NK-92 treated with Interleukin-12 subunit alpha and Interleukin-12 subunit beta, amount 100 ng/mL, for 24 hours (cell line): ENCODE data around the gene TBXAS1.

Source experiments
- DNase-seq: peaks from one replicate; lab custom pipeline; 2025; lab: John Stamatoyannopoulos, UW

The TBXAS1 gene

DNA sequence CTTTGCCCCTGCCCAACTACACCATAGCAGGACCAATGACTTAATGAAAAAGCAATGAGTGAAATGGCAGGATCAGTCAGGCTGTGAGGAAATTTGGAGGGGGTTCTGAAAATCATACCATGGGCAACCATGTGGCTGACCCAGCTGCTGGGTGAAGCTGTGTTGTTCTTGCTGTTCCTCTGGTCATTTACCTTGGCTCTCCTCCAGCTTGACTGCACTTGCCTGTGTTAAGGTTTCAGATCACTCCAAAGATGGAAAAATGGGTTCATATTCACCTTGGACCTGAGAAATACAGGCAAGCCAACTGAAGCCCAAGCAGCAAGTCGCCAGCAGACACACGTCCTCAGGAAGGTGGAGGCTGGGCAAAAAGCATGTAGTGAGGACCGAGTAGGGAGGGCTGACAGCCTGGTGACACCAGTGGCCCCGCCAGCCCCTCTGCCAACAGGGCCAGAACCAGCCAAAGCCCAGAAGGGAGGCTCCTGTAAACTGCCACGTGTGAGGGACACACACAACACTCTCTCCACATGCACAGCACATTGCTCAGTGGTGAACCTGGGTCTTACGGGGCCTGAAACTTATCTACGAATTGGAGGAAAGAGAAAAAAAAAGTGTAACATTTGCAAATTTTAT is 193.6 kb downstream of the TBXAS1 start:
- no peak for DNase-seq

DNA sequence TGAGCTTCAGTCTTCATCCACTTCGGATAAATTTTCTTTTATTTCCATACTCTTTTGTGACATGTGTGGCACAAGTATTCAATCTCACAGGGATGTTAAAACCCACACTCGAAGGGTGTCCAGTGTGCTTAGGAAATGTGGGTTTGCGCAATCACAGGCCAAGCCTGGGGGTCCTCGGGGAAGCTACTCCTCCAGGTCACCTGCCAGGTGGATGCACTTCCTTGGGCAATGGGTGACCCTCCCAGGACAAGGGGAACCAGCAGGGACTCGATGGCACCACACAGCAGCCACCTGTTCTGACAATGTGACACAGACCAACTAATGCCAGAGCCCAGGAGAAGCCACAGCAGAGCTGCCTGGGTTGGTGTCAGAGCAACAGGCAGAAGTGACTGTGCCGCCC is 194.7 kb downstream of the TBXAS1 start:
- no peak for DNase-seq

DNA sequence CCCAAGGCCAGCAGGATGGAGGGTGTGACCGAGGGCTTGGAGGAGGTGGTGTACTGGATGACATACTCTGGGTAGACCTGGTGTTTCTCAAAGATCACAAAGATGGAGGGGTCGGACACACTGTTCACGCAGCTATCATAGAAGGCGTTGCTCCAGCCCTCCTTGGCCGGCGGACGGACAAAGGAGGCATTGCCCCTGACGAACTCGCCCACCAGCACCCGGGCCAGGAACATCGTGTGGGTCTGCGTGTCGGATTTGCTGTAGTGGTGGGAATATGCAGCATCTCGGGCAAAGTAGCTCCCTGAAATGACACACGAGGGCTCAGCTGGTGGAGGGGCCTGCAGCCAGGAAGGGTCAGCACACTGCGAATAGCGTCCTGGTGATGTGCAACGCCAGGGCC is 195.5 kb downstream of the TBXAS1 start:
- DNase-seq, result no peak

DNA sequence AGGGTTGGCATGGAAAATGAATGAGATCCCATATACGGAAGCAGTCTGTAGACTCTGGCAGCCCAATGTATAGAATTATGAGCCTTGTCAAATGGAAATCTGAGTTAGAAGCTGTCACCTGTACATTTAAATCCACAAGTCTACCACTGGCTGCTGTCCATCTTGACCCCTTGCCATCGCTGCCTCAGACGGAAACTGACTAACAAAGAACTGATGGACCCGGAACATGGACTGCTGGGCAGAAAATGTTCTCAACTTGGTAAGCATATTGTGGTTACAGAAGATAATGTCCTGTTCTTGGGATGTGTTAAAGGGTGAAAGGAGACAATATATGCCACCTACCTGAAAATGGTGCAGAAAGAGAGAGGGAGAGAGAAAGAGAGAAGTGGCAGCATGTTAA is 196.2 kb downstream of the TBXAS1 start:
- DNase-seq, result no peak

DNA sequence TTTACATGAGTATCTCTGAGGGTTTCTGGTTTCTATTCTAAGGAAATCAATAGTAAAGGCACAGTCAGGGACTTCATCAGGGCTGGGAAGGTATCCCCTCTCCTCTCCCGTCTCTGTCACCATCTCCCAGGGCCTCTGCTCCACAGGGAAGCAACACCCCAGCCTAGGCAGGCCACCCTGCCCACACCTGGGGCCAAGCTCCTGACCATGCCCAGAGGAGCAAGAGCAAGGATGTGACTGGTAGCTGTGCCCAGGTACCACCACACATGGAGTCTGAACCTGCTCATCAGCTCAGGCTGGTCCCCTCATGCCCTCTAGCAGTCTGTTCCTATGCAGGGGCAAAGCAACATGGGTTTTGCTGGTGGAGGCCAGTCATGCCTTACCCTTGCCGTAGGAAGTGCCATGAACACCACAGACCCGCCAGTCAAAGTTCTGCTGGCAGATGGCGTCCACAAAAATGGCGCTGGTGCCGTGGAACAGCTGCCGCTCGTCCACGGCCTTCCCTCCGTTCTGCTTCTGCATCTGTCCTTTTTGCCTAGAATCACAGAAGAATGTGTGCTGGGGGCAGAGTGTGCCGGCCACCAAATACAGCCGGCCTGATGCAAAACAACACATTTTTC is 196.9 kb downstream of the TBXAS1 start:
- DNase-seq, result no peak

DNA sequence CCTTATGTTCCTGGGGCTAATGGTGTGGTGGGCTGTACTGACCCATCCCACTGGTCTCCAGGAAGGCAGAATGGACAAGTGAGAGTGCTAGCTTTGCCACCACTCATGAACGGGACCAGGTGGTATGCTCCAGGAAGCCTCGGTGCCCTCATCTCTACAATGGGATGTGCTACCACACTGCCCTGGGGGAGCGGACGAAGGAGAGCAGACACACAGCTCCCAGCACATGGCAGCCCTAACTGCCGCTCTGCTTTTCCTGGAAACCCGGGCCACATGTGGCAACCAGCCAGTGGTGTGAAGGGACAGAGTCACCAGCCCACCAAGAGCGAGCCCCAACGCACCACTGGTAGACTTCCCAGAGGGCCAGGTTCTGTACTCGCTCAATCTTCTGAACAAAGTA is 197.9 kb downstream of the TBXAS1 start:
- no peak for DNase-seq

DNA sequence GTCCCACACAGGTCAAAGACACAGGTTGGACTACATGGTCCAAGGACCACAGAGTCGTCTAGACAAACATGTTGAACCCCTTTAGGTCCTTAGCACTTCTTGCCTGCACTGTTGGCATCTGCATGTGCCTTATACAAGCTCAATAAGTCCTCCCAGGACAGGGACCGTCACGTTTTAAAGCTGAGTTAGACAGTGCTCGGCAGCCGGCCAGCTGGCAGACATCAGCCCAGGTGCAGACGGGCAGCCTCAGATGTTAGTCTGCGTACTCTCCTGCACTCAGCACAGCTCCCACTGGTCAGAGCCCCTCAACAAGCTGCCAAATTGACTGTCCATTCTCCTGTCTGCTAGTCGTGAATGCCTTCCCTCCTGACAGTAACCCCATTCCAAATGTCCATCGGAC is 198.8 kb downstream of the TBXAS1 start:
- no peak for DNase-seq

DNA sequence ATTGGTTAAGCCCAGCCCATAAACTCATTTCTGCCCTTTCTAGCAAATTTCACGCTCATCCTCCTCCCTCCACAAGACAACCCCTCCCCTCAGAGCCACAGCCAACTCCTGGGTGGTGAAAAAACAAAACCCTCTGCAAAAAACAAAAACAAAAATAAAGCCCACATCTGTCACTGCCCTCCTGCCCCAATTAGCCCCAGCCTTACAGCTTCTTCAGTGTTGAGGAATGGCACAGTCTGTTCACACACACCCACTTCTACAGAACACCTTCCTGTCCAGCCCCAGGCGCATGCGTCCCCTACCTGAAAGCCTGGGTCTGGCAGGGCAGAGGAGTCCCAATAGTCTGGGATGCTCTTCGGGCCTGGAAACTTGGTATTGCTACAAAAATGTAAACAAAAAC is 199.2 kb downstream of the TBXAS1 start:
- DNase-seq, result no peak

DNA sequence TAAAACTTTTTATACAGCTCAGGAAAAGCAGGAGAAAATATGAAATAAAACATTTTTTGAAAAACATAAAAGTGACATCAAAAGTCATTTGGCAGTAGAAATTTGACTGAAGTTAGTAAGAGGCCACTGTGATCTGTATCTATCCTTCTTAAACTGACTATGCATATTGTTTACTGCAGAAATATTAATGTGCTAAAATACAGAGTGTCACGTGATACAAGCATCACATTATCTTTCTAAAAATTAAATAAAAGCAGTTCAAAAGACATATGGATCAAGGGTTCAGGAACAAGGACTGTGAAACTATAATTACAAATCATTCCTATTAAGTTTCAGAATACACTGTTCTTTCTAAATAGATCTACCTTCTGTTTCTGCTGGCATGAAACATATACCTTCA is 200.0 kb downstream of the TBXAS1 start:
- DNase-seq, result no peak

DNA sequence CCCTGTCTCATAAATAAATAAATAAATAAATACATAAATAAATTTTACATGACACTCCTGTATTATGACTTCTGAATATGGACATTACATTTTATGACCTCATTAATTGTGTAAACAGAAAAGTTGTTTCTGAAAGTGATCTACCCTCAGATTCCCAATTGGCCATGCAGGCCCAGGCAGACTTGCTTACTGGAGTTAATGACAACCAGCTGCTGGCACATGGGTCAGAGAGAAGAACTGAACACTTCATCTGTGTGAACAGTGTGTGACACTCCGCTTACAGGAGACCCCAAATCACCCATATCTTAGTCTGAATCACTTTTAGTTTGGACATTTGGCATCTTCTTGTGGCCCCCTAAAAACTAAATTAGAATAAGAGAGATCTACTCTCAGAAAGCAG is 202.3 kb downstream of the TBXAS1 start:
- no peak for DNase-seq

DNA sequence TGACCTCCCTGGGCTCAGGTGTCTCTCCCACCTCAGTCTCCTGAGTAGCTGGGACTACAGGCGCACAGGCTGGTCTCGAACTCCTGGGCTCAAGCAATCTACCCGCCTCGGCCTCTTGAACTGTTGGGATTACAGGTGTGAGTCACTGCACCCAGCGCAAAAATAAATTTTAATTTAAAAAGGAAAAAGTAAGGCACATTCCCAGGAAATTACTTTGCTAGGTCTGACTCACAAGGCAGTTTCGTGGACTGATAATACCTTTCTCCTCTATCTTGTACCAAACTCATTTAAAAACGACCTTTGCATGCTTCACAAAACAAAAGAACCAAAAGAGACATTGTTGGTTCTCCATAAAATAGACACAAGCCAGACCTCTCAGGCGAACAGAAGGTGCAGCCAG is 204.0 kb downstream of the TBXAS1 start:
- DNase-seq, result no peak

DNA sequence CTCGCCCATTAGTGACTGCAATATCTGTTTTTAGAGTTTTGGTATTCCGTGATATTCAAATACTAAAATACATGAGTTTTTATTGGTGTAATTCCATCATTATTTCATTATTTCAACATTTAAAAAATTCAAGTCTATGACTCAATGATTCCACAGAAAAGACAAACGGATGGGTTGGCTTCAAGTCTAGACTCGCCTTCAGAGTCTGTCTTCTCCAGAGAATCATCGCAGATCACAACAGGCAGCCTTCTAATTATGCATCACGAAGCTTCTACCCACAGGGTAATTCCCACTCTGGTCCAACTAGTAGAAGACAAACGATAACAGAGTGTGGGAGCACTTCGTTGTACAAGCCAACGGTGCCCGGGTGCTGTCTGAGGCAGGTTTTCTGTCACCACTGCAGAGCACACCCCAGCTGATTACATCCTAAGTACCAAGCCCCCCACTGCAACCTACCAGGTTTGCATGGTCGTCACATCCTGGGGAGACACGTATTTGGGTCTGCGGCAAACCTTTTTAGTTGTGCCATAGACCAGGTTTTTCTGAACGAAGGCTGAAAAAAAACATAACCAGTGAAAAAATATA is 204.8 kb downstream of the TBXAS1 start:
- no peak for DNase-seq

DNA sequence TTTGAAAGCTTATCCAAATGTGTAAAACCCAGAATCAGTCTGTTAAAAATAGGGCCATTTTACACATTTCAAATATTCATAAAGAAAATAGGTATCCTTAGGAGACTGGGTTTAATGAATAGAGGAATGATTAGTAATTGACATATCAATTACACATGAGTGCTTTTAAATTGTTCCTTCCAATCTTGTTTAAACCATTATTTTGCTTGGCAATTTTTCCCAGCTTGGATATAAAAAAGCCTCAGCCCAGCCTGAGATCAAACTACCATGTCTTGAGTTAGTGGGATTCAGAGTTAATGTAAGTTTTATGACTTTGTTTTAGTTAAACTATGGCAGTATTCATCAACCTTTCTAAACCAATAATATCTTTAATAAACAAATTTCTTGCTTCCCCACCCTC is 205.4 kb downstream of the TBXAS1 start:
- DNase-seq, result no peak

DNA sequence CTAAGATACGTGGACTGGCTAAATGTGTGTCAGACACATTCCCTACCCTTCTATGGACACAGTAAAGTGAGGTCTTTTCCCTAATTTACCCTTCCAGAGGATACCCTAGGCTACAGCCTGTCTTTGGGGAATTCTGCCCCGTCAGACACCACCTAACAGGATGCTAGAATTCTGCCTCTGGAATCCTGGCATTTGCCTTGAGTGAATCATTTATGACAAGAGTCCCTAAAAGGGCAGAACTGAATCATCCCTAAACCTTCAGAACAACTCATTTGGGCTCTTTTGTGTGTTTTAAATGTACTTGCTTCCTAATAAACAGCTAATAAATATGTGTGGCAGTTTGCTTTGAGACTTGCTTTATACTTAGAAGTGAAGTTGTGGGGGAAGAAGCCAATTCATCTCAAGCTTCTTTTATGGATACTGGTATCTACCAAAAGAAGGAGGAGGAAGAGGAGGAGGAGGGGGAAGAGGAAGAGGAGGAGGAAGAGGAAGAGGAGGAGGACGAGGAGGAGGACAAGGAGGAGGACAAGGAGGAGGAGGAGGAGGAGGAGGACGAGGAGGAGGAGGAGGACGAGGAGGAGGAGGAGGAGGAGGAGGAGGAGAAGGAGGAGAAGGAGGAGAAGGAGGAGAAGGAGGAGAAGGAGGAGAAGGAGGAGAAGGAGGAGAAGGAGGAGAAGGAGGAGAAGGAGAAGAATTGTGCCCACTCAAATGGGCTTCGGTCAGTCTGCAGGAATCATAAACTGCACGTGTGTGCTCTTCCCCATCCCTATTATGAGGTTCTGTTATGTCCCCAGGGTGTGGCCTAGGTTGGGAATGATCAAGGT is 206.5 kb downstream of the TBXAS1 start:
- no peak for DNase-seq

DNA sequence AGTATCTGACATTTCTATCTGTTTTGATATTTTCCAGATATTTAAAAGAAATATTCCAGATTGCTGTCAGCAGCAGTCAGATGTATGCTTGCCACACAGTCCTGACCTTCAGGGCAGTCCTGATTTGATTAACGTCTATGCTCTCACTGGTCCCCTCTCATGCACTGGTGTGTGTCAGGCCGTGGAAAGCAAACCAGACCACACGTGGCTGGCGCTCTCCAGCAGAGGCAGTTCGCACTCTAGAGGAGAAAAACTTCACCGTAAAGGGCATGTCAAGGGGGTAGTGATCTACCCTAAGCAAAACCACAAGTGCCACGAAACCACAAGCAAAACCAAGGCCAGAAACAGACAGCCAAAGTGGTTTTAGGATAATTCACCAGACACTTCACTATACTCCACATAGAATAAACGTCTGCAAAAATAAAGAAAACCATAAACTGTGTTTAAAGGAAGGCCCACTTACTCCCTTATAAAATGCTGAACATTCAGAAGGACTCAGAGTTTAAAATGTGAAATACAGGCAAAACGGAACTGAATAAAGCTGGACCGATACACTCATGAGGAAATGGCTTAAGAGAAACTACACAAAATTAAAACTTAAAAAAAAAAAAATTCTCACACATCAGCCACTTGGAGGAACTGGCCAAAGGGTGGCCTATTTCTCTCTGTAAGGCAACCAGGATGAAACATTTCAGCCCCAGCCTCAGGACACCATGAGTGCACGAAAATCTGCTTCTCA is 207.3 kb downstream of the TBXAS1 start:
- DNase-seq, result no peak

DNA sequence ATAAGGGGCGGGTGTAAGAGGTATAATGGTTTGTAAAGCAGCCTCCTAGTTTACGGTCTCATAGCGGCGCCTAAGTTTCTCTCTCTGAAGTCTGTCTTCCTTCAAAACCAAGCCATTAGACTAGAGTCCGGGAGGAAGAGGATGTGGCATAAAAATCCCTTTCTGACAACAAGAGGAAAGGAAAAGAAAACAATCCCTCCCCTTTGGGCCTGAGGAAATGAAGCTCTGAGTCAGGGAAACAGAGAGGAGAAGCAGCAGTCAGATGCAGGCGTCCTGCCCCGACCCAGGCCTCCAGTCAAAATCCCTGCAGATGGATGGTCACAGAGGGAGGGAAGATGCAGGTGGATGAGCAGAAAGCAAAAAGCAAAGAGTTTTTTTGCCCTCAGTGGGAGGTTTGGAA is 210.0 kb downstream of the TBXAS1 start:
- no peak for DNase-seq

DNA sequence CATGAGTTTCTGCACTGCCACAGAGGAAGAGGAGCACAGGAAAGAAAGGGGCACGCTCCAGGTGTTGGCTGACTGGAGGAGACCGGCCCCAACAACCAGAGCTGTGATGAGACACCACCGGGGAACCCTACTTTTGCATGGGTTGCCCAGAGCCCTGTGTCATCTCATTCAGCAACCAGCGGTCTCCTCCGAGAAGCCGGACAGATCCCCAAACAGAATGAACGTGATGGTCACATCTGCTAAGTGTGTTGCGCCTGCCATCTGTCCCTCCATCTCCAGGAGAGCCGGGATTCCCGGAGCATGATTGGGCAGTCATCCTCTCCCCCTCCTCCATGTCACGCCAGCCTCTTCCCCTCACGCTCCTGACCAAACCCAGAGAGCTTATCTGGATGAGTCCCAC is 210.8 kb downstream of the TBXAS1 start:
- DNase-seq, result no peak

DNA sequence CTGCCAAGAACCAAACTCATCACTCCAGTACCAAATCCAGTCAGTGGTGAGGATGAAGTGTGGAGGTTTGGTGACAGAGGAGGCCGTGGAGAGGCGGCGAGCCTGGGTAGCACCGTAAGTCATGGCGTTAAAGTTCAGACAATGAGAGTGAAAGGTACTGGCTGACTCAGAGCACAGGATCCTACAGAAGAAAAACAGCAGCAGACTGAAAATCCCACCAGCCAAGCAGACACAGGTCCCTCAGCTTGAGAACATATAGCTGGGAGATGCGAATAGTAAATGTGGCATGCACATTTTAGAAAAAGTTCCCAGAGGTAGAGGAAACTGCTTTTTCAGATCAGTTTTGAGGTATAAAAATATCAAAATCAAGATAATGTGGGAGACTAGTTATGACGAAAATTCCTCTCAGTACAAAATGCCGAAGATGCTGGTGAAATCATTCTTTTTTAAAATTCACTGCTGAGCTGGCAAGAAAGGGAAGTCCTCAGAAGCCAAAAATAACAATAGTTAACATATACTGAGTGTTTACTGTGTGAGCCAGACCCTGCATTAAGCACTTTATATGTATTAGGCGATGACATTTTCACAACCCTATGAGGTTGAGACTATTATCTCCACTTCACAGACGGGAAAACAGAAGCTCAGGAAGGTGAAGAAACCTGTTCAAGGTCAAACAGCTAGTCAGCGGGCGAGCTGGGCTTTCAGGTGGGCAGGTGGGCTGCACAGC is 212.8 kb downstream of the TBXAS1 start:
- no peak for DNase-seq

DNA sequence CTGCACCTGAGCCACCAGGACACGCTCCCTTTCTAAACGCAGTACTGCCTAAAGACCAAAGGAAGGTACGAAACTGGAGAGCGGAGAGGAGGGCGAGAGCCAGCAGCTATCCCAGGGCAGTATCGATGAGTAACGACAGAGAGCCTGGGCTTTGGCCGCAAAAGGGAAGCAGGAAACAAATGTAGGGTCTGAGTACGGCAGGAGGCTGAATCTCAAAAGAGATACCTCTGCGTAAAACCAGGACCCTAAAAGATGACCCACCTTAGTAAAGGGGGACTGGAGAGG is 213.3 kb downstream of the TBXAS1 start:
- no peak for DNase-seq

DNA sequence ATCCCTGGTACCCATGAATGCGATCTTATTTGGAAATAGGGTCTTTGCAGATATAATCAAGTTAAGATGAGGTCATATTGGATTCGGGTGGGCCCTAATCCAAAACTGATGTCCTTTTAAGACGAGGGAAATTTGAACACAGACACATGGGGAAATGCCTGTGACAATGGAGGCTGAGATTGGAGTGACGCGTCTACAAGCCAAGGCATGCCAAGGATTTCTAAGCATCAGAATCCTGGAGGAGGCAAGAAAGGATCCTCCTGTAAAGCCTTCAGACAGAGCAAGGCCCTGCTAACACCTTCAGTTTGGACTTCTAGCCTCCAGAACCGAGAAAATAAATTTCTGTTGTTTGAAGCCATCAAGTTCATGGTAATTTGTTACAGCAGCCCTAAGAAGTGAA is 215.2 kb downstream of the TBXAS1 start:
- DNase-seq, result no peak

DNA sequence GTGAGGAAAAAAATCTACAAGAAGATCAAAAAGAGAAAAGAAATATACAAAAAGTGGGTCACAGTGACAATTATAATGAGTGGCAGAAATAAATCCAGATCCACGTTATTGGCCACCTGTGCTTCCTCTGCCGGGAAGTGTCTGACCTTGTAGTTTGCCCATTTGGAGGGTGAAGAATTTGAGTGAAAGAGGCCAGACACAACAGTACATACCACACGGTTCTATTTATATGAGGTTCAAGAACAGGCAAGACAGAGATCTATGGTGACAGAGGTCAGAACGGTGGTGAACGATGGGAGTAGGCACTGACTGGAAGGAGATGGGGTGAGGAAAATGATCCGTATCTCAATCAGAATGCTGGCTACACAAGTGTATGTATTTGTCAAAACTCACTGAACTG is 216.6 kb downstream of the TBXAS1 start:
- no peak for DNase-seq

DNA sequence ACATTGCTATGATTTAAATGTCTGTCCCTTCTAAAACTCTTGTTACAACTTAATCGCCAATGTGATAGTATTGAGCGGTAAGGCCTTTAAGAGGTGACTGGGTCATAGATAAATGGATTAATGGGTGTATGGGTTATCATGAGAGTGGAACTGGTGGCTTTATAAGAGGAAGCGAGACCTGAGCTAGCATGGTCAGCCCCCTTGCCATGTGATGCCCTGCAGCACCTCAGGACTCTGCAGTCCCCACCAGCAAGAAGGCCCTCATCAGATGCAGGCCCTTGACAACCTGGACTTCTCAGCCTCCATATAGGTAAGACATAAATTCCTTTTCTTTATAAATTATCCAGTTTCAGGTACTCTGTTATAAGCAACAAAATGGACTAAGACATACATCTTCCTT is 218.1 kb downstream of the TBXAS1 start:
- no peak for DNase-seq
